Vagina (tissue), 2 donors: ENCODE measurements around the gene MCEE.

Experiments used
- CTCF ChIP-seq, 3 experiments: fragments of 450-650 bp in 2 of 3; fragments of 200-600 bp in 1 of 3; sonication (generic) in 1 of 3; IDR thresholded peaks; one replicate each; pipeline ENCODE4 v1.5.1; 2017 to 2019; ENCODE audit warnings: antibody characterized with exemption in 3 of 3, mild to moderate bottlenecking in 2 of 3, moderate library complexity in 2 of 3
- POLR2A ChIP-seq, 2 donors: fragments of 450-650 bp; IDR thresholded peaks; one replicate each; pipeline ENCODE4 v1.6.1; 2017; ENCODE audit warnings: antibody characterized with exemption in 2 of 2, mild to moderate bottlenecking in 2 of 2, moderate library complexity in 2 of 2
- POLR2AphosphoS5 ChIP-seq, 2 donors: sonication (generic); formaldehyde crosslinking; IDR thresholded peaks; one replicate each; pipeline ENCODE4 v1.9.0; 2017; ENCODE audit warnings: antibody characterized with exemption in 2 of 2, mild to moderate bottlenecking in 2 of 2, low read depth in 1 of 2; ENCODE audit not compliant: insufficient read depth in 1 of 2

DNA sequence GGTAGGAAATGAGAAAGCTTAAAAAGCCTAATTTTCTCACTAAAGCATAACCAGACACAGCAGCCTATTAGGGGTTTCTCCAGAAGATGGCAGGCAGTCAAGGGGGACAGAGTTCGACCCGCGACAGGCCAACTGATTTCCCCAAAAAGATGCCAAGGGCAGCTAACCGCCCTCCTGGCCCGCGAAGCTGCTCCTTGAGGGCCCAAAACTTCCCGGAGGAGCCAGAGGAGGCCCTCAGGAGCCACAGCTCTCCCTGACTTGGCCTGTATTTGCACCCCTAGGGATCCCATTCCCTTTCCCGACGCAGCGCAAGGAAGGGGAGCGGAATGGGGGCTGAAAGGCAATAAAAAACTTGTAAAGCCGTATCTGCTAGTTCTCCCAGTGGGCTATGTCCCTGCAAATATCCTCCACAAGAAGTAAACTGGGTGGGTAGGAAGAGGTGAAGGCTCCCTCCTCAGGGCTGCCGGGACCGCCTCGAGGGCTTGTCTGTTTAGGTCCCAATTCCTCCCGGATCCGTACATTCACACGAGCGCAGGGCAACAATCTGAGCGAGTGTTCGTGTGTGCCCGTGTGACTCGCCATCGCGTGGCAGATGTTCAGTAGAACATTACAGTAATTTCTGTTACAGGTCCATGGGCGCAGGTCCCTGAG lies 62.3 kb downstream of the MCEE start:
- TF ChIP-seq CTCF (IDR thresholded peaks at IDR 0.05): no peak
- TF ChIP-seq POLR2AphosphoS5 (IDR thresholded peaks at IDR 0.05; ENCODE audit: insufficient read depth in 1 of 2, low read depth in 1 of 2): no peak
- TF ChIP-seq POLR2A (IDR thresholded peaks at IDR 0.05): no peak
